NCI-H187 (cell line): ENCODE results near the gene NDUFS6.
"Not testable (repeated sequence)": the region's sequence is repeated elsewhere in the genome, so short reads cannot be mapped to it uniquely, and the experiment has no call there.

Source experiments
- DNase-seq, 2 experiments: peaks; one replicate each; lab custom pipeline; 2025; lab: John Stamatoyannopoulos, UW

The NDUFS6 gene

GRCh38 chr5:1833264-1834021, 32.2 kb downstream of the NDUFS6 start:
- no peak for DNase-seq

- DNase-seq, result no peak
Observed at GRCh38 chr5:1834022-1834551, 32.9 kb downstream of the NDUFS6 start.

DNA sequence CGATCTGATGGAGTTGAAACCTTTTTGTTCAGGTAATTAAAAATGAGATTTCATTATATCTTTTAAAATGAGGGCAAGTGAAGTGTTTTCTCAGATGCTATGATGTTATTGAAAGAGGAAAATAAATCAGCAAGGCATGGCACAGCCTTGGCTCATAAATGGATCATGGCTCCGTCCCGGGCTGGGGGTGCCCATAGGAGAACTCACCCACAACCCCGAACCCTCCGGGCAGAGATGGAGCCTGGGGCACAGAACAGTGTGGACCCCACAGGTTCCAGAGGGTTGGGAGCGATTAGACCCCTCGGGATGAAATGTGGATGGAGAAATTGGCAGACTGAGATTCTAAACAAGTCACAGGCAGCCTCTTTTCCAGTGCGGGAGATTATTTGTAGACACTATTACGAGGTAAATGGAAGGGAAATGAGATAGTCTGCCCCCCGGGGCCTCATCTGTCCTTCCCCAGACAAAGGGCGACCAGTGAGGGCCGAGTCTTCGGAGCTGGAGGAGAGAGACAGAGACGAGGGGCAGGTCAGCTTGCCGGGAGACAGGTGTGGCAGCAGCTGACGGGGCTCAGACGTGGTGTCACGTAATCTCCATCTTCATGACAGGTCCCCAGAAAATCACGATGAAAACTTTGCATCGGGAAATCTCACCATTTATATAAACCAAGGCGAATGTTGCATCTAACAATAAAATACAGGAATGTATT, 33.7 kb downstream of the NDUFS6 start:
- DNase-seq, result no peak

- no peak for DNase-seq
Observed at GRCh38 chr5:1835431-1835830, 34.2 kb downstream of the NDUFS6 start.

DNA sequence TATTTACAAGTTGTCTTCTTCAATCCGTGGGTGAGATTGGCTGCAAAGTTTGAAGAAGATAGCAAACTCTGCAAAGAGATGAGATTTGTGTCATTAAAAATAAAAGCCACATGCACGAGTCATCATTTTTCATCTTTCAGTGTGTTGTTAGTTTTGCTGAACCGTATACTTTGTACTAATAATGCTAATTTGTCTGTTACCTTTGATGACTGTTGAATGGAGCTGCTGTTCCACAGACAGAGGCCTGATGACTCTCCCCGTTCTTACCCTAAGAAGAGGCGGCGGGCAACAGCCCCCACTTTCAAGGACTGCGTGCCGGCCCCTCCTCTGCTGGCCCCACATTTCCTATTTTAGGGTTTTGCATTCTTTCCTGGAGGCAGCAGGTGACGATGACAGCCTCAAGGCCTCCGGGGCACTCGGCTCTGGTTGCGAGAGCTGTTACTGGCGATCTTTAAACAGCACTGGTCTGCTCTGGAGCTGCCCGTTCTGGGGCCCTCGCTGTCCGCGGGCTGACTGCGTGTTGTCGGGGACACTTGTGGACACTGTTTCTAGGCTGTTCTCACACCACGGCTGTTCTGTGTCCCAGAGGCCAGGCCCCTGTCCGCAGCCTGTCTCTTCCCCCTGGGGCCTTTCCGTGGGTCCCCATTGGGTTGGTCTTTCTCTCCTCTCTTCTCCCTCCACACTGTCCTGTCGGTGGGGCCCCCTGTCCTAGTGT, 35.1 kb downstream of the NDUFS6 start:
- no peak for DNase-seq

GRCh38 chr5:1836891-1837880, 36.0 kb downstream of the NDUFS6 start:
- DNase-seq, result no peak

DNA sequence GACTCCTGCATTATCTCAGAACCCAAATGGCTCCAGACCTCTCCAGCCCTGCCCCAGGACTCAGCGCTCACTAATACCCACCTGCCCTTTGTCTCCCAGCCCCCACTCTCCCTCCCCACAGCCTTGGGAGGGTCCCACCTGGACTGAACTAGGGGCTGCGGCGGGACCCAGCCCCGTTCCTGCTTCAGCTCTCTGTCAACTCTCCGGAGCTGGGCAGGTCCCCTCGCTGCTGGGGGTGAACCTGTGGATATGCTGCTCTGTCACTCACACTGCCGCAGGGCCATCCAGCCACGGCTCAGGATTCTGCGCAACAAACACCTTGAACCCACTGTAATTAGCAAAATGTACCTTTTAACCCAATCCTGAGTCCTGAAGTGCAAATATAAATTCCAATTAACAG, 36.8 kb downstream of the NDUFS6 start:
- DNase-seq, result no peak

GRCh38 chr5:1840071-1840547, 38.9 kb downstream of the NDUFS6 start:
- no peak for DNase-seq

DNA sequence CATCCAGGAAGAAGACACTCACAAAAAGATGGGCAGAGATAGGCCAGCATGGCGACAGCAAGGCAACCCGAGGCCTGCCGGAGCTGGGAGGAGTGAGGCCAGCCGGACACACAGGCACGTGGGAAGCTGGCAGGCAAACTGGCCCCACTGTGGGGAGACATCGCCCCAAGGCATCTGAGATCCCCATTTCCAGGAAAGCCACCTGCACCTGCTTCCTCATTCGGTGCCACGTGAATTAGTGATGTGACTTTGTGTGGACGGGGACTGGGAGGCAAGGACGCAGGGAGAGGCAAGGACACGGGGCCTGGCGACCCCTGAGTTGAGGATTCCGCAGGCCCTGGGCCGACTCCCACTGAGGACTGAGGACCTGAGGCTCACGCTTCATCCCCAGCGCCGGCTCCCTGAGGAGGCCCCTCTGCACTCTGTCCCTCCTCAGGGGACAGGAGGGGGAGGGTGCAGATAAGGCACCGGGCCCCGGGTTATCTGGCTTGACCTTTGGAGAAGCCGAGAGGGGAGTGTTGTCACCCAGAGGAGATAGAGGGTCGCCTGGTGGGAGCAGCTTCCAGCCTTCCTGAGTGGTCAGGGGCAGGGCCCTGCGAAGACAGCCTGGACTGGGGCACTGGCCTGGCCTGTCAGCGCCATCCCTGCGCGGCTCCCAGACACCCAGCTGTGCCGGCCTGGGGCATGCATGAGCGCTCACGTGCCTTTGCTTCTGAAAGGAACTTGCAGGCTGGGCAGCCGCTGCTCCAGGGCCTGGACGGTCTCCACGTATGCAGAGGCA, 39.7 kb downstream of the NDUFS6 start:
- DNase-seq, result no peak

DNA sequence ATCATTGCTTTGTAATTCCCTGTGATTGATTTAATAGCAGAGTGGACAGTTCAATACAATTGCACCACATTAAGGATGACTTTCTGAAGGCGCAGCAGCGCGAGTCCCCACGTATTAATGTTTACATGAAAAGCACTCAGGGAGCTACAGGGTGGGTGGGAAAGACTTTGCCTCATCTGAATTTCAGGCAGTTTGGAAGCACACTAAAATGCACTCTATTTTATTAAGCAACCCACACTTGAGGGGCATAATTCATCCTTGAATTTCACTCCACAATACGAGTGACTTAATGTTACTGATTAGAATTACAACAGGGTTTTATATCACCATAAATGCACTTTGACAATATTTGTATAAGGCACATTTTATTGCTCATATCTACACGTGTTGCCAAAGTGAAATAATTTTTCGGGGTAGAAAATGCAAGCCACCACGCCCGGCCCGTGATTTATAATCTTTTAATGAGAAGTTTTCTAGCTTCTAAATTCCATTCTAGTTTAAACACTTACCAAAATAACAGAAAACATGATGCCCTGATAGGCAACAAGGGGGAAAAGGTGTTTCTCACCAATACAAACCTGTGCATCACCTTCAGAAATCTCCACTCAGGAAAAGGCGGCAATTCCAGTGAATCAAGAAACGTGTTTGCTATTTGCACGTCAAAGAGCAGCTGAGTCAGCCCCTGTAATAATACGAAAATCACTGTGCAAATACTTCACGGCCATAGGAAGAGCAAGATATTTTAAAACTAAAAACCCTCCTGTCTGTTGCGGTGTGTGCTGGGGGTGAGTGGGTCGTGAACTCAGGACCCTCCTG, 41.0 kb downstream of the NDUFS6 start:
- no peak for DNase-seq

DNA sequence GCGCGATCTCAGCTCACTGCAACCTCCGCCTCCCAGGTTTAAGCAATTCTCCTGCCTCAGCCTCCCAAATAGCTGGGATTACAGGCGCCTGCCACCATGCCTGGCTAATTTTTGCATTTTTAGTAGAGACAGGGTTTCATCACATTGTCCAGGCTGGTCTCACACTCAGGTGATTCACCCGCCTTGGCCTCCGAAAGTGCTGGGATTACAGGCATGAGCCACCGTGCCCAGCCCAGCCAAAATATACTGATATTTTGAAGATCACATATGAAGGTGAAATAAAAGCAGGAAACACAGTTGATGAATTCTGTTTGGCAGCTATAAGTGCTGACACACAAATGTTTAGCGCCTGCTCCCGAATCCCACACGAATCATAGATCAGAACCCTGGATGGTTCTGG, 42.6 kb downstream of the NDUFS6 start:
- DNase-seq, result not testable (repeated sequence)

DNA sequence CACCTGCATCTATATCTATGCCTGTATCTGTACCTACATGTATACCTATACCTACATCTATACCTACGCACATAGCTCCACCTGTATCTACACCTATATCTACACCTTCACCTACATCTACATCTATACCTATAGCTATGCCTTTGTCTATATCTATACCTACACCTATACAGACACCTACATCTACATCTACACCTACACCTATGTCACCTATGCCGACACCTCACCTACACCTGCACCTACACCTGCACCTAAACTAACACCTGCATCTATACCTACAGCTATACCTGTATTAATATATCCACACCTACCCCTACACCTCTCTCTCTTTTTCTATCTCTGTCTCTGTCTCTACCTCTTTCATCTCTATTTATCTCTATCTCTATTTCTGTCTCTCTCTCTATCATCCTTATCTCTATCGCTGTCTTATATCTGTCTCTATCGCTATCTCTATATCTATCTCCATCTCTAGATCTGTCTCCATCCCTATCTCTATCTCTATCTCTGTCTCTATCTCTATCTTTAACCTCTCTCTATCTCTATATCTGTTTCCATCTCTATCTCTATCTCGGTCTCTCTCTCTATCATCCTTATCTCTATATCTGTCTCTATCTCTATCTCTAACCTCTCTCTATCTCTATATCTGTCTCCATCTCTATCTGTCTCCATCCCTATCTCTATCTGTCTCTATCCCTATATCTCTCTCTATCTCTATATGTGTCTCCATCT, 43.7 kb downstream of the NDUFS6 start:
- DNase-seq, result no peak

GRCh38 chr5:1845696-1846095, 44.5 kb downstream of the NDUFS6 start:
- no peak for DNase-seq

GRCh38 chr5:1846583-1846982, 45.4 kb downstream of the NDUFS6 start:
- no peak for DNase-seq

GRCh38 chr5:1847056-1847455, 45.8 kb downstream of the NDUFS6 start:
- DNase-seq, result no peak

- no peak for DNase-seq
Observed at GRCh38 chr5:1847611-1848010, 46.4 kb downstream of the NDUFS6 start.

- DNase-seq, result no peak
Observed at GRCh38 chr5:1850324-1851154, 49.3 kb downstream of the NDUFS6 start.
